ENCODE measurements around the gene BBS9. TPM values are rescaled to one million over a fixed set of nuclear protein-coding genes. Genes with fewer than 3 reads are reported as not detected.

The BBS9 gene
- total and polyA plus RNA-seq, 2 donors (not counting 3 experiments of a cell fraction or from before 2014, with no cell fraction given), result 5.7 to 17.4 TPM

DNA sequence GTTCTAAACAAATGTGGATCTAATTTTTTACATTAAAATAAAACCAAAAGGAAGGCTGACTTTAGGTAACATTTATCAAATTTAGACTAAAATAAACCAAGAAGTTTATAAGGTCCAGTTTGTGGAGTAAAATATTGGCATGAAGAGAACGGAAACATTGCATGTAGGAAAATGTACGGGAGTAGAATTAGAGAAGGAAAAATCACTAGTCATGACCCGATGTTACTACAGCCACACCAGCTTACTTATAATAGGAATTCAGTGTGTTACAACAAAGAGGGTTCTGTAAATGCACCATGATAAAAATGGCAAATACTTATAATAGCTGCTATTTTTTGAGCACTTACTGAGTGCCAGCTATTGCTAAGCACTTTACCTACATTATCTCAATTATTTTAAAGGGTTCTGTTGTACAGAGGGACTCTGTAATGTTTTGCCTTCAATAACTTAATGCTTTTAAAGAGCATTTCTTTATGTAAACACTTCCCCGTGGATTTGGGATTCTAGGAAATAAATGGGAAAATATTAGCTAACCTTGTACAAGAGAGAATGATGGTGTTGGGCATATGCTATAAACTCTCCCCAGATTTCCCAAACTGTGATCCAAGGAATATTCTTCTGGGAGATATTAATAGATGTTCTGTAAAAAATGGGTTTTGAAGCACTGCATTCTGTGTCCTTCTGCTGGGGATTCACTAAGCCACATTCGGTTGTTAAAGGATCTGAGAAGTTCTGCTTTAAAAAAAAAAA lies 296.7 kb downstream of the BBS9 start:
- Histone ChIP-seq H3K27me3 (ENCODE audit: control insufficient read depth in 2 of 2, insufficient read depth in 2 of 2, low read length in 2 of 2) (no peaks in the 10 kb centered on the region), H4K20me1 (replicated peaks; ENCODE audit: control insufficient read depth, extremely low read depth, insufficient read depth, low read length) (no peaks in the 10 kb centered on the region), H3K9me1 (replicated peaks; ENCODE audit: control insufficient read depth, extremely low read depth, insufficient read depth, low read length) (no peaks in the 10 kb centered on the region), H3K9me3 (replicated peaks; ENCODE audit: control insufficient read depth, insufficient read depth, low read length) (no peaks in the 10 kb centered on the region), H3K9ac (replicated peaks; ENCODE audit: extremely low read depth, insufficient read depth, low read length) (no peak overlapping the region), H3K79me2 (ENCODE audit: control insufficient read depth, insufficient read depth, low read length) (no peaks in the 10 kb centered on the region), H2AFZ (ENCODE audit: low read depth, low read length) (no peak overlapping the region), H3K4me2 (ENCODE audit: insufficient read depth, low read length) (no peak overlapping the region), H3K27ac (ENCODE audit: insufficient read depth, low read depth, low read length) (no peak overlapping the region), H3K36me3 (ENCODE audit: control insufficient read depth in 2 of 2, extremely low read depth in 1 of 2, insufficient read depth in 2 of 2, low read length in 2 of 2) (no peaks in the 10 kb centered on the region), H3K4me1 (ENCODE audit: control insufficient read depth, extremely low read depth, insufficient read depth, low read length) (no peaks in the 10 kb centered on the region), H3K4me3 (replicated peaks in 1 of 3; ENCODE audit: insufficient read depth in 1 of 3, low read depth in 1 of 3, low read length in 3 of 3) (no peak overlapping the region)
- dilution Hi-C loops (cut with MboI; ENCODE audit: extremely low pct_ligation_motif_present, low sequenced_read_pairs) (no loop called here), intact Hi-C loops (cut with micrococcal nuclease) (loop anchor here (10.0 kb wide), 2 partner anchors 379 to 469 kb away; no protein-coding TSS in a partner anchor)
- DNase-seq (ENCODE audit: low read depth, low spot score) (no peak), FAIRE-seq (no peak)
- BruUV-seq (replicated peaks), result no TSS peak
- ChIA-PET POLR2A (no interaction called here), CTCF (interaction anchor here (1.4 to 6.1 kb wide), 2 partner anchors 290 to 506 kb away, joined by 4 to 61 read pairs; no protein-coding TSS in a partner anchor)
- TF ChIP-seq POLR2A (IDR thresholded peaks at IDR 0.05; ENCODE audit: low read depth, low read length) (no peak), FOS (IDR thresholded peaks at IDR 0.05; ENCODE audit: borderline replicate concordance, insufficient read depth, low read length) (no peak), EZH2 (IDR thresholded peaks at IDR 0.05; ENCODE audit: borderline replicate concordance, low read depth, low read length, severe bottlenecking) (no peak), GATA2 (IDR thresholded peaks at IDR 0.05; ENCODE audit: insufficient read depth, insufficient read length, low read depth, low read length) (no peak), MYC (IDR thresholded peaks at IDR 0.05; ENCODE audit: low read depth, low read length) (no peak), JUN (IDR thresholded peaks at IDR 0.05; ENCODE audit: borderline replicate concordance, insufficient read depth, insufficient read length, low read depth) (no peak), POLR2AphosphoS5 (IDR thresholded peaks at IDR 0.05; ENCODE audit: insufficient read depth, low read depth, low read length) (no peak)
- TF ChIP-seq, protein P1, sequence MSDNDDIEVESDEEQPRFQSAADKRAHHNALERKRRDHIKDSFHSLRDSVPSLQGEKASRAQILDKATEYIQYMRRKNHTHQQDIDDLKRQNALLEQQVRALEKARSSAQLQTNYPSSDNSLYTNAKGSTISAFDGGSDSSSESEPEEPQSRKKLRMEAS (IDR thresholded peaks at IDR 0.05; ENCODE audit: insufficient read depth, insufficient read length), result no peak

Measured in endothelial cell of umbilical vein (primary cell).